HepG2 (cell line): ENCODE data around the gene SMIM28. TPM values are rescaled to one million over a fixed set of nuclear protein-coding genes. Genes with fewer than 3 reads are reported as not detected.
A peak's percentile ranks its signal among the peaks of the same experiment; 100 is the strongest.

Experiments used
- BCL3 ChIP-seq: sonication (generic); formaldehyde crosslinking; IDR thresholded peaks from 2 replicates; pipeline ENCODE4 v1.5.1; 2020; ENCODE audit warnings: mild to moderate bottlenecking, missing genetic modification reagents, moderate library complexity
- BCL6 ChIP-seq: IDR thresholded peaks from 2 replicates; pipeline ENCODE4 v1.6.1; 2016; ENCODE audit warnings: missing genetic modification reagents, missing compliant biosample characterization
- HDAC2 ChIP-seq: sonication (generic); formaldehyde crosslinking; IDR thresholded peaks from 2 replicates; pipeline ENCODE4 v1.4.0; 2020; ENCODE audit warnings: missing genetic modification reagents
- HMGXB4 ChIP-seq, 2 experiments: sonication (generic) in 1 of 2; formaldehyde crosslinking in 1 of 2; IDR thresholded peaks; 2 replicates each; pipeline versions ENCODE4 v1.4.0 to v1.6.1; 2018 to 2020; ENCODE audit warnings: missing genetic modification reagents in 2 of 2, borderline replicate concordance in 1 of 2, low read depth in 1 of 2, mild to moderate bottlenecking in 1 of 2, missing biosample characterization in 1 of 2
- KLF12 ChIP-seq: sonication (generic); formaldehyde crosslinking; IDR thresholded peaks from 2 replicates; pipeline ENCODE4 v1.4.0; 2020; ENCODE audit warnings: missing genetic modification reagents, borderline replicate concordance
- LCORL ChIP-seq, 2 experiments: fragments of 450-650 bp in 1 of 2; sonication (generic) in 1 of 2; formaldehyde crosslinking in 1 of 2; IDR thresholded peaks; 2 replicates each; pipeline versions ENCODE4 v1.5.0 to v1.6.1; 2017 to 2020; ENCODE audit warnings: antibody characterized with exemption in 1 of 2, missing genetic modification reagents in 1 of 2
- RFX5 ChIP-seq: IDR thresholded peaks from 2 replicates; pipeline ENCODE4 v1.6.1; 2011; ENCODE audit warnings: low read depth, low read length, improper control_type of control experiment
- SMARCE1 ChIP-seq: fragments of 450-650 bp; IDR thresholded peaks from 2 replicates; pipeline ENCODE4 v1.6.1; 2017; ENCODE audit warnings: borderline replicate concordance
- ZBTB20 ChIP-seq: sonication (generic); formaldehyde crosslinking; IDR thresholded peaks from 2 replicates; pipeline ENCODE4 v1.8.1; 2023; ENCODE audit warnings: missing genetic modification reagents, low read depth, mild to moderate bottlenecking, borderline replicate concordance
- ZBTB26 ChIP-seq: IDR thresholded peaks from 2 replicates; pipeline ENCODE4 v1.6.1; 2016; ENCODE audit warnings: missing compliant biosample characterization, missing genetic modification reagents, borderline replicate concordance
- ZFP36 ChIP-seq: fragments of 150-350 bp; IDR thresholded peaks from 2 replicates; pipeline ENCODE4 v1.6.1; 2018; ENCODE audit warnings: borderline replicate concordance, low read length, low read depth; ENCODE audit not compliant: partially characterized antibody
- ZNF143 ChIP-seq: sonication (generic); formaldehyde crosslinking; IDR thresholded peaks from 2 replicates; pipeline ENCODE4 v1.4.0; 2020; ENCODE audit warnings: missing genetic modification reagents
- ZNF205 ChIP-seq: IDR thresholded peaks from 2 replicates; pipeline ENCODE4 v1.6.1; 2018; ENCODE audit warnings: missing biosample characterization, missing genetic modification reagents
- ZNF513 ChIP-seq: sonication (generic); formaldehyde crosslinking; conservative IDR thresholded peaks from 2 replicates; pipeline ENCODE4 v1.5.0; 2020; ENCODE audit warnings: missing genetic modification reagents
- ZNF562 ChIP-seq: sonication (generic); formaldehyde crosslinking; IDR thresholded peaks from 2 replicates; pipeline ENCODE4 v1.8.0; 2022; ENCODE audit warnings: missing genetic modification reagents, borderline replicate concordance
- polyA plus RNA-seq, 8 experiments: library from polyadenylated mRNA; depleted of rRNA in 3 of 8; stranded (reverse) in 7 of 8; unstranded in 1 of 8; fragments of >200 nt; fragmentation: Illumina TruSeq in 4 of 8; extraction: Trizol in 4 of 8; gene quantifications; 2 replicates each; pipeline versions ENCODE4 v1.2.1 to v1.2.3, GENCODE V29; 2011 to 2016; ENCODE audit warnings: low read depth in 4 of 8, missing spikeins in 1 of 8, mixed read lengths in 1 of 8; ENCODE audit not compliant: insufficient read depth in 1 of 8
- total RNA-seq, 5 experiments: library from RNA; depleted of rRNA; stranded (reverse); fragments of >200 nt; fragmentation: Illumina TruSeq; extraction: Trizol; gene quantifications; 2 replicates each; pipeline ENCODE4 v1.2.3, GENCODE V29; 2016; ENCODE audit warnings: low read depth in 1 of 5
- TF ChIP-seq, protein P1 (sequence below): sonication (generic); formaldehyde crosslinking; IDR thresholded peaks from 2 replicates; pipeline ENCODE4 v1.5.0; 2020; ENCODE audit warnings: missing genetic modification reagents
- TF ChIP-seq, protein P2 (sequence below): sonication (generic); formaldehyde crosslinking; IDR thresholded peaks from 2 replicates; pipeline ENCODE4 v1.5.0; 2020; ENCODE audit warnings: mild to moderate bottlenecking, low read depth, missing genetic modification reagents, borderline replicate concordance

Gene SMIM28
- total and polyA plus RNA-seq, 2 of the 13 experiments (the other 11 are each of a cell fraction or from before 2014, with no cell fraction given), result not detected

DNA sequence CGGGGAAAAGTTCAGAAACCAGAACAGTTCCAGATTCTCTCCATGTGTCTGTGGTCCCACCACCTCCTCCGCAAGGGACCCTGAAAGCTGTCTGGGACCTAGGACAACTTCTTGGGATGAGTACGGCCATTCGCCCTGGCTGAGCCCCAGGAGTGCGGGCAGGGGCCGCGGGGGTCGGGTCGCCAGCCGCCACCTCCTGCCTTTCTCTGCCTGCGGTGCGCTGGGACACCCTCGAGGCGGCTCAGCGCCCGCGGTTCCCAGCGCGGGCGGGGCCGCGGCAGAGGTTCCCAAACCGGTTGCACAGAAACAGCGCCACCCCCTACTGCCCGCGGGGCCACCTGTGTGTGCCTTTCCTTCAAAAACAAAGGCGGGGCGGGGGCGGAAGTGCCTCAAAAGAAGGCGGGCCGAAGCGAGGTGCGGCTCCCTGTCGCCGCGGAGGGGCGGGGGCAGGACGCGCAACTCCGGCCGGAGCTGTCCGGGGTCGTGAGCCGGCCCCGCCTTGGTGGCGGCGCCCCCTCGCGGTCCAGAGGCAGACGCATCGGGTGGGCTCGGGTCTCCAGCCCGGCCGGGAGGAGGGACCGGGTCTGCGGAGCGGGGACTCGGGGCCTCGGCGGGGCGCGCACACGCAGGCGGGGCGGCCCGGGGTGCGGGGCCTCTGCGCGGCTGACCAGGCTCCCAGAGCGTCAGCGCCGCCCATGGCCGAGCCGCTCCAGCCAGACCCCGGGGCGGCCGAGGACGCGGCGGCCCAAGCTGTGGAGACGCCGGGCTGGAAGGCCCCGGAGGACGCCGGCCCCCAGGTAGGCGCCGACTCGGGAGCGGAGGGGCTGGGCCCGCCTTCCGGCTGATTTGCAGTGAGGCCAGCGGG is 26.3 kb downstream of the SMIM28 start, which contains the start of gene HEBP2 (continued):
- TF ChIP-seq LCORL (IDR thresholded peaks at IDR 0.05) (peak; percentile 57), LCORL (CRISPR knock-in tag; IDR thresholded peaks at IDR 0.05) (peak; percentile 99), RFX5 (no peak), ZNF205 (CRISPR knock-in tag) (no peak; the same call in none of the 2 replicates), ZBTB20 (CRISPR knock-in tag) (peak; percentile 65; the same call in 1 of the 2 replicates), KLF12 (CRISPR knock-in tag) (peak; percentile 99; the same call in 1 of the 2 replicates), HDAC2 (peak; percentile 94), ZFP36 (no peak), HMGXB4 (CRISPR knock-in tag; IDR thresholded peaks at IDR 0.05; ENCODE audit: borderline replicate concordance in 1 of 2, low read depth in 1 of 2) (peak; percentile 99), ZNF143 (no peak), BCL3 (peak; percentile 18), BCL6 (peak; percentile 63; the same call in 1 of the 2 replicates), ZBTB26 (CRISPR knock-in tag) (no peak; the same call in 1 of the 2 replicates), ZNF562 (CRISPR knock-in tag) (peak; percentile 28; the same call in 1 of the 2 replicates), SMARCE1 (no peak), ZNF513 (CRISPR knock-in tag) (peak; percentile 85; the same call in 1 of the 2 replicates)
- TF ChIP-seq, protein P1, sequence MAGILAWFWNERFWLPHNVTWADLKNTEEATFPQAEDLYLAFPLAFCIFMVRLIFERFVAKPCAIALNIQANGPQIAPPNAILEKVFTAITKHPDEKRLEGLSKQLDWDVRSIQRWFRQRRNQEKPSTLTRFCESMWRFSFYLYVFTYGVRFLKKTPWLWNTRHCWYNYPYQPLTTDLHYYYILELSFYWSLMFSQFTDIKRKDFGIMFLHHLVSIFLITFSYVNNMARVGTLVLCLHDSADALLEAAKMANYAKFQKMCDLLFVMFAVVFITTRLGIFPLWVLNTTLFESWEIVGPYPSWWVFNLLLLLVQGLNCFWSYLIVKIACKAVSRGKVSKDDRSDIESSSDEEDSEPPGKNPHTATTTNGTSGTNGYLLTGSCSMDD (CRISPR knock-in tag), result no peak
- TF ChIP-seq, protein P2, sequence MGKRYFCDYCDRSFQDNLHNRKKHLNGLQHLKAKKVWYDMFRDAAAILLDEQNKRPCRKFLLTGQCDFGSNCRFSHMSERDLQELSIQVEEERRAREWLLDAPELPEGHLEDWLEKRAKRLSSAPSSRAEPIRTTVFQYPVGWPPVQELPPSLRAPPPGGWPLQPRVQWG (CRISPR knock-in tag), result no peak
